Glomerular visceral epithelial cell (primary cell): ENCODE data around the gene ZSWIM1.

Experiments
- DNase-seq: peaks from one replicate; pipeline ENCODE4 v3.0.0-alpha.2; 2016; ENCODE audit errors: extremely low spot score

ZSWIM1 gene

GRCh38 chr20:45908084-45908483, 27.1 kb downstream of the ZSWIM1 start:
- no peak for DNase-seq

- no peak for DNase-seq
Measured at GRCh38 chr20:45909336-45909808, 28.3 kb downstream of the ZSWIM1 start.

- no peak for DNase-seq
Measured at GRCh38 chr20:45909817-45910669, 29.0 kb downstream of the ZSWIM1 start.

- peak; percentile 97 for DNase-seq
Measured at GRCh38 chr20:45910670-45911485, 29.9 kb downstream of the ZSWIM1 start.

GRCh38 chr20:45911486-45912343, 30.7 kb downstream of the ZSWIM1 start, which contains the start of gene PLTP:
Gene PLTP, minus strand, starts transcription at chr20:45912155. Its CDS starts 703 bp downstream, at chr20:45911452.
- DNase-seq: peak; percentile 64

GRCh38 chr20:45912344-45912682, 31.3 kb downstream of the ZSWIM1 start:
- no peak for DNase-seq

- no peak for DNase-seq
Measured at GRCh38 chr20:45913116-45913515, 32.1 kb downstream of the ZSWIM1 start.

- DNase-seq: no peak
Measured at GRCh38 chr20:45917790-45918141, 36.7 kb downstream of the ZSWIM1 start.

GRCh38 chr20:45918182-45918737, 37.2 kb downstream of the ZSWIM1 start:
- DNase-seq: no peak

- no peak for DNase-seq
Measured at GRCh38 chr20:45918779-45919537, 37.9 kb downstream of the ZSWIM1 start.

- no peak for DNase-seq
Measured at GRCh38 chr20:45919542-45920399, 38.7 kb downstream of the ZSWIM1 start.

- DNase-seq: no peak
Measured at GRCh38 chr20:45920462-45921336, 39.7 kb downstream of the ZSWIM1 start.

- DNase-seq: peak; percentile 25
Measured at GRCh38 chr20:45921337-45922189, 40.5 kb downstream of the ZSWIM1 start.

GRCh38 chr20:45924391-45925261, 43.6 kb downstream of the ZSWIM1 start:
- no peak for DNase-seq

GRCh38 chr20:45925821-45926506, 44.9 kb downstream of the ZSWIM1 start:
- no peak for DNase-seq

- no peak for DNase-seq
Measured at GRCh38 chr20:45926731-45927070, 45.7 kb downstream of the ZSWIM1 start.
